CD4-positive, alpha-beta T cell treated with Interleukin-17A for 4 hours (primary cell): Measurements from ENCODE around the gene UBN2.

Source experiments
- DNase-seq: peaks from one replicate; pipeline ENCODE4 v3.0.0-alpha.2; 2020; ENCODE audit warnings: mixed read lengths

The UBN2 gene

GRCh38 chr7:139232904-139233303 is 1.9 kb downstream of the UBN2 start:
- DNase-seq = no peak

- no peak for DNase-seq
Measured at GRCh38 chr7:139241258-139241657, 10.2 kb downstream of the UBN2 start.

DNA sequence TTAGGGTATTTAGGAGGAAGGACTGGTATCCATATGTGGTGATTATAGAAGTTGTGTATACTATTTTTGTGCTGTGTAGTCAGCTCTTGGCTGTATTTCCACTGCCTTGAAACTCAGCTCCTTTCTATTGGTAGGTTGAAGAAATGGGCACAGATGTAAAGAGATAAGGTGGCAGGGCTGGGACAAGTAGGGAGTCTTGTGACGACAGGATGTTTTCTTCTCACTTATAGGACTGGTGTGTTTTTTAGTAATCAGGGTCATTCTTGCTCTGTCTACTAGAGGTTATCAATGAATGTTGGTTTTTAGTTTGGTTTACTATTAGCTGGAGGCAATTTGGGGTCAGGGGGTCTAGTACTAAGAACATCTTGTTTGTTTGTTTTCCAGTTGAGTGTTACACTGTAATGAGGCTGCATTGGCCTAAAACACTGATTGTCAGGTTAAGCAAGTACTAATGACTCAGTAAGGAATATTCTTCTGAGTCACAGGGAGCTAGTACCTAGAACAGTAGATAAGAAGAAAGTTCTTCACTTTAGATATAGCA is 11.8 kb downstream of the UBN2 start:
- no peak for DNase-seq

- DNase-seq = no peak
Measured at GRCh38 chr7:139245401-139245800, 14.4 kb downstream of the UBN2 start.

DNA sequence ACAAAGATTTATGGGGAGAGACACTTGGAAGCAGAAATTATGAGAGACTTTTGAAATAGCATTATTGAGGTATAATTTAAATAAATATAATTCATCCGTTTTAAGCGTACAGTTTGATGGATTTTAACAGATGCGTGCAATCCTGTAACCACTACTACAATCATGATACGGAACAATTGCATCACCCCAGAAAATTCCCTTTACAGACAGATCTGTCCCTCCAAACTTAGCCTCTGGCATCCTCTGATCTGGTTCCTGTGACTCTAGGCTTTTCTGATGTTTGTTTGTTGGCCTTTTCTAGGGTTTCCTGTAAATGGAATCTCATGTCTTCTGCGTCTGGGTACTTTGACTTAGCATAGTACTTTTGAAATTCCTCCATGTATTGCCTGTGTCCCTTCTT is 15.5 kb downstream of the UBN2 start:
- no peak for DNase-seq

DNA sequence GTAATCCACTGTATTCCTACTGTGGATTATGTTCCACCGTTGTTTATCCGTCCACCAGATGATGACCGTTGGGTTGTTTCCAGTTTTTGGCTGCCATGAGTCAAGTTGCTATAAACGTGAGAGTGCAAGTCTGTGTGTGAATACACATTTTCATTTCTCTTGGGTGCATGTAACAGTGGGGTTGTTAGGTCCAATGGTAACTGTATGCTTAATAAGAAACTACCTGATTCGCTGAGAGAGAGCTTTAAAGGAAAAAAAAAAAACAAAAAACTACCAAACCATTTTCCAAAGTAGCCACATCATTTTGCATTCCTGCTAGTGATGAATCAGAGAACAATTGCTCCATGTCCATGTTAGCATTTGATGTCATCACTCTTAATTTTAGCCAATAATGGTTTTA is 15.9 kb downstream of the UBN2 start:
- DNase-seq = no peak

- DNase-seq = no peak
Measured at GRCh38 chr7:139249179-139249810, 18.3 kb downstream of the UBN2 start.

DNA sequence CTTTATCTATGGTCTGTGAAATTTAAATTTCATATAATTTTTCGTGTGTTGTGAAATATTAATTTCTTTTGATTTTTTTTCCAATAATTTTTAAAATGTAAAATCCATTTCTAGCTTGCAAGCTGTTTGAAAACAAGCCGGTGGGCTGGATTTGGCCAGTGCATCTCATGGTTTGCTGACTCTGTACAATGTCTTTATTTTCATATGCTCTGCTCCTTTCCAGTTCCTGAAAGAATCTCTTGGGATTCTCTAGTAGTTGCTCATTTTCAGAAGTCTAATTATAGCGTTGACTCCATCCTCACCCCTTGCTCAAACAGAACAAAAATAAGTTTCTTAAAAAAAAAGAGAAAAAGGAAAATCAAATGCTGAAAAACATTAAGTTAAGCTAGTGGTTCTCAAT is 21.4 kb downstream of the UBN2 start:
- no peak for DNase-seq

DNA sequence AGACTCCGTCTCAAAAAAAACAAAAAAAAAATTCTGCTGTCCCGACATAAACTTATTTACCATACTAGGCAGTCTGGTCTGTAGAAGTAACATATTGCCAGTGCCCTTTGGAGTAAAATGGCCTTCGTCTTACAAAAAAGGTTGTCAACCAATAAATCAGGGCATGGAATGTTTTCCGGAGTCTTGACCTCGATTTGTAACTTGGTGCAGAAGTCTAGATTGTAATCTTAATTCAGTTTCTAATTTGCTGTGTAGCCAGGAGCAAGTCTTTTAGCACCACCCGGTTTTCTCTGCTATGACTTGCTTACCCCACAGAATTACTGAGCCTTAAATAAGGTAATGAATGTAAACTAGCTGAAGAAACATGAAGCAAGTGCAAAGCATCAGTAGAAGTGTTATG is 23.2 kb downstream of the UBN2 start:
- DNase-seq = no peak

GRCh38 chr7:139254728-139255127 is 23.7 kb downstream of the UBN2 start:
- no peak for DNase-seq

- DNase-seq = no peak
Measured at GRCh38 chr7:139255290-139255689, 24.3 kb downstream of the UBN2 start.

GRCh38 chr7:139259142-139259541 is 28.1 kb downstream of the UBN2 start:
- no peak for DNase-seq

DNA sequence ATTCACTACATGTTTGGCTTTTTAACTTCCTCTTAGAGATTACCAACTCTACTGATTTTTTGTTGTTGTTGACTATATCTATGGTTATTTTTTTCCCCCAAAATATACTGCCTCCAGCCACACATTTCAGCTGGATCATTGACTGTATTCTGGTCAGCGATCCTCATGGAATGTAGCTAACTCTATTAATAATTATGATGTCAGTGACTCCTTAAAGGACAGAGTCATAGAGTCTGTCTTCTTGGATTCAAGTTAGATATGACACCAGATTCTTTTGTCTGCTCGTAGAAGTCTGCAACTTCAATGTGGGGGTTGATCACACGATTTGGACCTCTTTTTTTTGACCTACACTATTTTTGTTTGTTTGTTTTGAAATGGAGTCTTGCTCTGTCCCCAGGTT is 33.2 kb downstream of the UBN2 start:
- DNase-seq = no peak

DNA sequence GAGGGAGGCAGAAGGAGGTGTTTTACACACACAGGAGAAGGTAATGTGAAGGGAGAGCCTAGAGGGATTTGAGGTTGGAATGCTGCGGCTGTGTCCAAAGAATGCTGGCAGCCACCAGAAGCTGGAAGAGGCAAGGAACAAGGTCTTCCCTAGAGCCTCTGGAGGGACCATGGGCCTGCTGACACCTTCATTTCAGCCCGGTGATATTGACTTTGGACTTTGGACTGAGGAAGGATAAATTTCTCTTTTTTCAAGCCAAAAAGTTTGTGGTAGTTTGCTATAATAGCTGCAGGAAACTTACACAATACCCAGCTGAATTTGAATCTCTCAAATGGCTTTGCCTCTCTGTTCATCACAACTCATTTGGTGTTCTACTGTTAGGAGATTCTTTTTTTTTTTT is 34.6 kb downstream of the UBN2 start:
- DNase-seq = no peak

GRCh38 chr7:139271718-139272628 is 40.9 kb downstream of the UBN2 start:
- no peak for DNase-seq

GRCh38 chr7:139284252-139284896 is 53.3 kb downstream of the UBN2 start:
- no peak for DNase-seq

DNA sequence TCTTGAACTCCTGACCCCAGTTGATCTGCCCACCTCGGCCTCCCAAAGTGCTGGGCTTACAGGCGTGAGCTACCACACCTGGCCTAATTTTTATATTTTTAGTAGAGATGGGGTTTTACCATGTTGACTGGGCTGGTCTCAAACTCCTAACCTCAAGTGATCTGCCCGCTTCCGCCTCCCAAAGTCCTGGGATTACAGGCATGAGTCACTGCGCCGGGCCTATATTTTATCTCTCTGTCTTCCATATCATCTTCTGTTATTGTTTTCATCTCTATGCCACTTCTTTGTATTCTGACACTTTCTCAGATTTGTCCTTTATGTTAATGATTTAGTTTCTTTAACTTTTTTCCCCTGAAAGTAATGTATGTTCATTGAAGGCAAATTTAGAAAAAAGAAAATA is 55.1 kb downstream of the UBN2 start:
- no peak for DNase-seq

- DNase-seq = no peak
Measured at GRCh38 chr7:139292821-139293220, 61.8 kb downstream of the UBN2 start.

DNA sequence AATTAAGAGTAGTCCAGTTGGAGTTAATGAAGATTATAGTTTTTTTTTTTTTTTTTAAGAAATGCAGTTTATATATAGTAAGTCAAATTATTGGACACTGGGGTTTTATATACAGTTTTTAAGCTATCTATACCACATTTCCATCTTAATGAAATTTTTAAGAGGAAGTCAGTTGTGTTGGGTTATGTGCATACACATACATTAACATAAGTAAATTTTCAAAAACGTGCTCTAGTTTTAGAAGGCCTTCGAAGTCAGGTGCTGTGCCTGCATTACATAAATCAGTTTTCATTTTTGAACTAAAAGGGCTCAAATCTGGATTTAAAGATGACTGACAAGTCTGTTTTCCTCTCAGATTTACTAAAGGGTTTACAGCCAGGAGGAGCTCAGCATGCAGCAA is 62.5 kb downstream of the UBN2 start:
- DNase-seq = no peak

DNA sequence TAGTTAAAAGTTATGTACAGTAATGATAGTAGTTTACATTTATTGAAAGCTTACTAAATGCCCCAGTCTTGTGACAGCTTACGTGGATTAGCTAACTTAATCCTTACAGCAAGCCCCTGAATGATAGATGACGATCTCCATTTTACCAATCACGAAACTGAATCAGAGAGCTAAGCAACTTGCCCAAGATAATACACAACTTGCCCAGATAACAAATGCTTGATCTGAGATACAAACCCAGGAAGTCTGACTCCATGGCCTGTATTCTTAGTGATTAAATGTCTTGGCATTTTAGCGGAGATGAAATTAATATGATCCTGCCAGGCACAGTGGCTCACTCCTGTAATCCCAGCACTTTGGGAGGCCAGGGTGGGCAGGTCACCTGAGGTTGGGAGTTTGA is 63.2 kb downstream of the UBN2 start:
- DNase-seq = no peak

DNA sequence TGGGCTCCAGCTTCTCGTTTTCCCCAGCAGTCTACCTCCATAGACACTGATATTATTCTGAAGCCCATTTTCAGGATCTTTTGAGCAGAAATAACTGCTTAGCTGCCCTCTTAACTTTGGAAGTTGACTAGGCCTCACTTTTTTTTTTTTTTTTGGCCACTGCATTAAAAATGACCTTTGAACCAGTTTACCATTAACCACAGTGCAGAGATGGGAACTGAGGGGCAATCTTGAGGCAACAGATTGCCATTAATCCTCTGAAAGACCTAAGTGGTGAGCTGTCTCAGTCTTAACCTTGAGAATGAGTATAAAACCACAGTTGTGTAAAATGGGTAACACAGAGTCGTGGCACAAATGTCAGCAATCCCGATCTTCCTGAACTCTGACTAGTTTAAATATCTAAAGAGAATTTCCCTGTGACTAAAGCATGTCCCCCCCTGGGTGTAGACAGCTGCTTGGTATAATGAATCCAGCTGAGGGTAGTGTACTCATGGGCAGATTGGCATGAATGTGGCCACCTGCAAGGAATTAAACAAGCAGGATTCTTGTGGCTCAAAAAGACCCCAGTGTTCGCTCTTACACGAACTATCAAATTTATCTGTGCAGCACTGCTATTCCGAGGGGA is 64.0 kb downstream of the UBN2 start:
- DNase-seq = no peak

DNA sequence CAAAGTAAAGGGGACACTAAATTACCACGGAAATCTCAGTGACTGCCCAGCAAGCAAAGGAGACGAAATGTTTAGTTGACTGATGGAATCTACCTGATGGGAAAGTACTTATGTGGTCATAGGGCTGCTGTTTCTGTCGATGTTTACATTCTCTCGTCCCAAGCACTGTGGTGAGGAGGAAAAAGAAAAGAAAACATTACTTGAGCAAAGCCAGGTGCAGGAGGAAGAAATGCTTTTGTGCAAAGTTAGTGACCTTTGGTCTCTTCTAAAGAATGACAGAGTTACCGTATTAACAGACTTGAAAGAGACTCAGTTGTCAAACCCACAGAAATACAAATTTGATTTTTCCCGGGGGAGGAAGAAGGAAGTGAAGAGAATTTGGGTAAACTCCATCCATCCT is 66.8 kb downstream of the UBN2 start:
- no peak for DNase-seq

DNA sequence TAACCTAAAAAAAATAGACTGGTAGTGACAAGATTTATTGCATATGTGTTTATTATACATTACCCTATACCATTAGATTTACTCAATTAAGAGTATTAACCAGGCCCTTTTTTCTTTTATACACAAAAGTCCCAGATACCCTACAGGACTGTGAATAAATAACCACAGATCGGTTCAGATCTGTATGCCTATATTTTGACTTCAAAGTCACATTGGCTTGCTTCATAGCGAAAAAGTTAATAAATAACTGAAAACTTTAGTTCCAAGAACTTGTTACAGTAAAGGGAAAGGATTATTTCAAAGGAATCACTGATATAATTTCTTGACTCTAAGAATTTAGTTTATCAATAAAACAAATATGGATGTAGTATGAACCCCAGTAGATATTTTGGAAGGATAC is 68.3 kb downstream of the UBN2 start:
- no peak for DNase-seq
